GF-D8 (cell line): ENCODE results near the gene USP31.
"Not testable (repeated sequence)": the region's sequence is repeated elsewhere in the genome, so short reads cannot be mapped to it uniquely, and the experiment has no call there.

Experiments used
- DNase-seq: peaks from one replicate; lab custom pipeline; 2025; lab: John Stamatoyannopoulos, UW

Gene USP31

GRCh38 chr16:23156110-23156509, 6.9 kb upstream of the USP31 start:
- no peak for DNase-seq

- no peak for DNase-seq
Observed at GRCh38 chr16:23155445-23156049, 6.3 kb upstream of the USP31 start.

- DNase-seq = no peak
Observed at GRCh38 chr16:23152386-23153178, 3.3 kb upstream of the USP31 start.

GRCh38 chr16:23149993-23150364, 727 bp upstream of the USP31 start:
- DNase-seq = no peak

GRCh38 chr16:23148513-23149266, 562 bp downstream of the USP31 start:
- DNase-seq = no peak

GRCh38 chr16:23148166-23148512, 1.1 kb downstream of the USP31 start:
- DNase-seq = no peak

- DNase-seq = no peak
Observed at GRCh38 chr16:23147666-23148065, 1.6 kb downstream of the USP31 start.

GRCh38 chr16:23146877-23147601, 2.2 kb downstream of the USP31 start:
- no peak for DNase-seq

- DNase-seq = no peak
Observed at GRCh38 chr16:23145608-23146007, 3.6 kb downstream of the USP31 start.

GRCh38 chr16:23145186-23145585, 4.1 kb downstream of the USP31 start:
- DNase-seq = no peak

GRCh38 chr16:23144393-23144792, 4.9 kb downstream of the USP31 start:
- DNase-seq = not testable (repeated sequence)

- DNase-seq = no peak
Observed at GRCh38 chr16:23143391-23143790, 5.9 kb downstream of the USP31 start.

- no peak for DNase-seq
Observed at GRCh38 chr16:23141959-23142740, 7.1 kb downstream of the USP31 start.

GRCh38 chr16:23141500-23141899, 7.8 kb downstream of the USP31 start:
- DNase-seq = no peak

- no peak for DNase-seq
Observed at GRCh38 chr16:23141033-23141432, 8.2 kb downstream of the USP31 start.

- DNase-seq = no peak
Observed at GRCh38 chr16:23140107-23140506, 9.1 kb downstream of the USP31 start.

GRCh38 chr16:23137818-23138217, 11.4 kb downstream of the USP31 start:
- no peak for DNase-seq

GRCh38 chr16:23137256-23137655, 12.0 kb downstream of the USP31 start:
- DNase-seq = no peak

GRCh38 chr16:23134274-23134673, 15.0 kb downstream of the USP31 start:
- DNase-seq = no peak

GRCh38 chr16:23132775-23133463, 16.3 kb downstream of the USP31 start:
- no peak for DNase-seq
